Esophagus muscularis mucosa (tissue), 4 donors: ENCODE measurements around the gene HSBP1. TPM values are rescaled to one million over a fixed set of nuclear protein-coding genes. Genes with fewer than 3 reads are reported as not detected.

ENCODE experiments used
- DNase-seq: peaks from one replicate; pipeline ENCODE4 v3.0.0-alpha.2; 2017; ENCODE audit errors: extremely low spot score
- H3K27ac ChIP-seq, 4 donors: fragments of 200-600 bp; sonication (generic); replicated peaks in 1 of 4; 1 replicate in 3 of 4; 2 replicates in 1 of 4; pipeline ENCODE4 v1.5.1; 2016 to 2019; ENCODE audit warnings: mild to moderate bottlenecking in 1 of 4
- H3K27me3 ChIP-seq, 4 donors: fragments of 200-600 bp; sonication (generic); one replicate each; pipeline versions ENCODE4 v1.5.1 to v1.6.0; 2016 to 2019
- H3K36me3 ChIP-seq, 4 donors: fragments of 200-600 bp; sonication (generic); one replicate each; pipeline ENCODE4 v1.5.1; 2016 to 2019
- H3K4me1 ChIP-seq, 4 donors: fragments of 200-600 bp; sonication (generic); one replicate each; pipeline ENCODE4 v1.5.1; 2016 to 2019
- H3K4me3 ChIP-seq, 4 donors: fragments of 200-600 bp; sonication (generic); 1 replicate in 2 of 4; 2 replicates in 2 of 4; pipeline ENCODE4 v1.5.1; 2016 to 2019; ENCODE audit warnings: mild to moderate bottlenecking in 4 of 4, moderate library complexity in 1 of 4
- H3K9me3 ChIP-seq, 4 donors: fragments of 200-600 bp; sonication (generic); 1 replicate in 3 of 4; 2 replicates in 1 of 4; pipeline ENCODE4 v1.5.1; 2016 to 2019
- EP300 ChIP-seq: sonication (generic); formaldehyde crosslinking; IDR thresholded peaks from one replicate; pipeline ENCODE4 v1.6.1; 2017; ENCODE audit warnings: antibody characterized with exemption
- POLR2A ChIP-seq: fragments of 450-650 bp; IDR thresholded peaks from one replicate; pipeline ENCODE4 v1.6.1; 2017; ENCODE audit warnings: antibody characterized with exemption, moderate library complexity, mild to moderate bottlenecking, low read depth
- POLR2AphosphoS5 ChIP-seq, 2 donors: sonication (generic); formaldehyde crosslinking; IDR thresholded peaks; one replicate each; pipeline ENCODE4 v1.6.1; 2017; ENCODE audit warnings: antibody characterized with exemption in 2 of 2
- WGBS: methylation state at CpG from one replicate; pipeline ENCODE4 v1.1.5; 2018; 5-methylcytosine and 5-hydroxymethylcytosine counted together
- intact Hi-C: fragments of 100-400 bp; cut with DNase I; formaldehyde crosslinking; loops from one replicate; pipeline ENCODE4 v1.15.1; 2023
- total RNA-seq, 4 donors: library from RNA; depleted of rRNA; stranded (reverse); fragments of >200 nt; gene quantifications; one replicate each; pipeline versions ENCODE4 v1.1.0 to v1.2.1, GENCODE V29; 2016
- TF ChIP-seq, protein P1 (sequence below), 3 experiments: fragments of 200-600 bp in 2 of 3; fragments of 450-650 bp in 1 of 3; sonication (generic) in 2 of 3; IDR thresholded peaks; one replicate each; pipeline ENCODE4 v1.5.1; 2017 to 2019; ENCODE audit warnings: antibody characterized with exemption in 3 of 3, mild to moderate bottlenecking in 2 of 3, moderate library complexity in 1 of 3

HSBP1 gene
- total RNA-seq, 4 donors from 2014 or later, result 12.0 to 49.8 (median 26.4) TPM

DNA sequence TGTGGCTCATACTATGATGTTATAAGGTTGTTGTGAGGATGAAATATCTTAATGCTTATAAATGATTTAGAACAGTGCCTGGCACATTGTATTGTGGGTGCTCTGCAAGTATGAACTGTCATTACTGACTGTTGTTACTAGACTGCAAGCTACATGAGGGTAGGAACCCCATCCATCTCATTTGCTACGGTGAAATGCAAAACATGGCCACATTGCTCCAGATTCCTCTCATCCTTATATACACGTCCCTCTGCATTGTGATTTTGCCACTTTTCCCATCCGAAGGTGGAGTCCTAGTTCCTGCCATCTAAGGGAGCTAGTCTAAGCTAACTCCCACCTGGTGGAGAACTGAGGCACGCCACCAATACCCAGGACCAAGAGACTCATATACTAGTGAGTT lies 29.8 kb downstream of the HSBP1 start:
- Histone ChIP-seq H3K27ac (no peak overlapping the region), H3K4me3 (no peak overlapping the region), H3K27me3 (no peaks in the 10 kb centered on the region), H3K9me3 (no peaks in the 10 kb centered on the region), H3K36me3 (no peaks in the 10 kb centered on the region), H3K4me1 (peaks cover 0 to 7% (median 0%) of the 10 kb centered on the region in 4 donors)
- intact Hi-C loops, result no loop called here
- WGBS, result 84% methylated on average over 4 of the region's 4 CpGs
- DNase-seq, result no peak
- no peak for TF ChIP-seq EP300
- no peak for TF ChIP-seq POLR2AphosphoS5 (IDR thresholded peaks at IDR 0.05)
- TF ChIP-seq, protein P1, sequence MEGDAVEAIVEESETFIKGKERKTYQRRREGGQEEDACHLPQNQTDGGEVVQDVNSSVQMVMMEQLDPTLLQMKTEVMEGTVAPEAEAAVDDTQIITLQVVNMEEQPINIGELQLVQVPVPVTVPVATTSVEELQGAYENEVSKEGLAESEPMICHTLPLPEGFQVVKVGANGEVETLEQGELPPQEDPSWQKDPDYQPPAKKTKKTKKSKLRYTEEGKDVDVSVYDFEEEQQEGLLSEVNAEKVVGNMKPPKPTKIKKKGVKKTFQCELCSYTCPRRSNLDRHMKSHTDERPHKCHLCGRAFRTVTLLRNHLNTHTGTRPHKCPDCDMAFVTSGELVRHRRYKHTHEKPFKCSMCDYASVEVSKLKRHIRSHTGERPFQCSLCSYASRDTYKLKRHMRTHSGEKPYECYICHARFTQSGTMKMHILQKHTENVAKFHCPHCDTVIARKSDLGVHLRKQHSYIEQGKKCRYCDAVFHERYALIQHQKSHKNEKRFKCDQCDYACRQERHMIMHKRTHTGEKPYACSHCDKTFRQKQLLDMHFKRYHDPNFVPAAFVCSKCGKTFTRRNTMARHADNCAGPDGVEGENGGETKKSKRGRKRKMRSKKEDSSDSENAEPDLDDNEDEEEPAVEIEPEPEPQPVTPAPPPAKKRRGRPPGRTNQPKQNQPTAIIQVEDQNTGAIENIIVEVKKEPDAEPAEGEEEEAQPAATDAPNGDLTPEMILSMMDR (IDR thresholded peaks at IDR 0.05), result no peak
- TF ChIP-seq POLR2A, result no peak

DNA sequence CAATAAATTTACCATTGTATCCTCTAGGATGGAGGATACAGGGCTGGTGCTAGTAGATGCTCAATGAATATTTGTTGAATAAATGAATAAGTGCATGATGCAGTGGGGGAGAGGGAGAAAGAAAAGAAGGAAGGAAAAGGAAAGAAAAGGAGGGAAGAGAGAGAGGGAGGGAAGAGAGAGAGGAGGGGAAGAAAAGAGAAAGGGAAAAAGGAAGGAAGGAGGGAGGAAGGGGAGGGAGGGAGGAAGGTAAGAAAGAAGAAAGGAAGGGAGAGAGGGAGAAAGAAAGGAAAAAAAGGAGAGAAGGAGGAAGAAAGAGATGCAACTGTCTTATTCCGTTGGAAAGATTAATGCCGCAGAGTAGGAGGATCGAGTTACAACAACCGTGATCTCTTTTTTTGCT lies 30.4 kb downstream of the HSBP1 start:
- no peaks in the 10 kb centered on the region for H3K9me3 ChIP-seq
- 76% methylated on average over 4 of the region's 4 CpGs for WGBS
- H3K36me3 ChIP-seq, result no peaks in the 10 kb centered on the region
- H3K4me1 ChIP-seq, result peaks cover 0 to 7% (median 0%) of the 10 kb centered on the region in 4 donors
- no peaks in the 10 kb centered on the region for H3K27me3 ChIP-seq
- intact Hi-C loops, result no loop called here
- DNase-seq, result no peak
- TF ChIP-seq, protein P1 (IDR thresholded peaks at IDR 0.05), result no peak
- no peak for TF ChIP-seq POLR2A
- no peak for TF ChIP-seq EP300
- TF ChIP-seq POLR2AphosphoS5 (IDR thresholded peaks at IDR 0.05), result no peak
- no peak overlapping the region for H3K27ac ChIP-seq
- no peak overlapping the region for H3K4me3 ChIP-seq

DNA sequence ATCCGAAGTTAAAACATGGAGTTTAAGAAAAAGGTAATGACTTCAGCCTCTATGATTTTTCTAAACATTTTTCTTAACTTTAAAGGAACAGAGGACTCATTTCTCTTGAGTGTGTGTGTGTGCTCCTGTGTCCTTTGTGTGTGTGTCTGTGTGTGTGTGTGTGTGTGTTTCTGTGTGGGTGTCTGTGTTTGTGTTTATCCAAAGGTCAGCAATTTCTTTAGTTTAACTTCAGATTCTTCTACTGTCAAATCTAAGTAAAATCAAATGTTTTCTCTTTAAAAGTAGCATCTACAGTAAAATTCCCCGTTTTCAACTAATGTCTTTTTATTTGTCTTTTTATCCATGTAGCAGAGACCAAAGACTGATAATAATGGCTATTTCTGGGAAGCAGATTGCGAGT lies 31.8 kb downstream of the HSBP1 start:
- Histone ChIP-seq H3K9me3 (no peaks in the 10 kb centered on the region), H3K27ac (no peak overlapping the region), H3K36me3 (no peaks in the 10 kb centered on the region), H3K27me3 (no peaks in the 10 kb centered on the region), H3K4me1 (peaks cover 0 to 7% (median 0%) of the 10 kb centered on the region in 4 donors), H3K4me3 (no peak overlapping the region)
- 47% methylated on average over 3 of the region's 3 CpGs for WGBS
- intact Hi-C loops, result no loop called here
- TF ChIP-seq POLR2A (no peak), EP300 (no peak), POLR2AphosphoS5 (IDR thresholded peaks at IDR 0.05) (no peak)
- TF ChIP-seq, protein P1 (IDR thresholded peaks at IDR 0.05), result no peak
- no peak for DNase-seq

DNA sequence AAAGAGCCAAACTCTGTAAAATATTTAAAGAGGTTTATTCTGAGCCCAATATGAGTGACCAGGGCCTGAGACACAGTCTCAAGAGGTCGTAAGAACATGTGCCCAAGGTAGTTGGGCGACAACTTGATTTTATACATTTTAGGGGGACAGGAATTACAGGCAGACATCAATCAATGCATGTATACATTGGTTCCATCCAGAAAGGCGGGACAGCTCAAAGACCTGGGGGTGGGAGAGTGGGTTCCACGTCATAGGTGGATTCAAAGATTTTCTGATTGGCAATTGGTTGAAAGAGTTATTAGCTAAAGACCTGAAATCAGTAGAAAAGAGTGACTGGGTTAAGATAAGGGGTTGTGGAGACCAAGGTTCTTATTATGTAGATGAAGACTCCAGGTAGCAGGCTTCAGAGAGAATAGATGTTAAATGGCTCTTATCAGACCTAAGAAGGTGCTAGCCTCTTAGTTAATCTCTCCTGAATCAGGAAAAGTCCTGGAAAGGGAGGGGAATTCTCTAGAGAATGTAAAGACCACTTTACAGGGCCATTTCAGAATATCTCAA lies 32.4 kb downstream of the HSBP1 start:
- Histone ChIP-seq H3K4me1 (peaks cover 0 to 7% (median 0%) of the 10 kb centered on the region in 4 donors), H3K9me3 (no peaks in the 10 kb centered on the region), H3K4me3 (no peak overlapping the region), H3K27me3 (no peaks in the 10 kb centered on the region), H3K27ac (no peak overlapping the region), H3K36me3 (no peaks in the 10 kb centered on the region)
- DNase-seq, result no peak
- intact Hi-C loops, result no loop called here
- WGBS, result 94% methylated on average over 4 of the region's 4 CpGs
- TF ChIP-seq EP300 (no peak), POLR2AphosphoS5 (IDR thresholded peaks at IDR 0.05) (no peak), POLR2A (no peak)
- TF ChIP-seq, protein P1 (IDR thresholded peaks at IDR 0.05), result no peak

DNA sequence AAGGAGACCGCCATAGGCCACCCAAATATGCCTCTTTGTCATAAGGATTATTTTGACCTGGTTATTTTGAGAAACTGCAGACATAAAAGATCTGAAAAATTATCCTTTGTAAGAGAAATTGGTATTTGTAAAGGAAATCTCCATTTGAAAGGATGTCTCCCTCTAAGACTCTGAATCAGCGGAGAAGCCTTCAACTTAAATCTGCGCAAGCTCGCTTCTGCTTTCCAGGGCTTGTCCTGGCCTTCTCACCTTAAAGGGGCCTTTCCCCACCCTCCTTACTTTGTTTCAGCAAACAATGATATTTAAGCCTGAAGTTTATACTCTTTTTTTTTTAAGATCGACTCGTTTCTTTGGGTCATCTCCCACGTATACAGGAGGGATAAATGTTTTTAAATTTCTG lies 34.5 kb downstream of the HSBP1 start:
- TF ChIP-seq POLR2A, result no peak
- TF ChIP-seq POLR2AphosphoS5 (IDR thresholded peaks at IDR 0.05), result no peak
- TF ChIP-seq, protein P1 (IDR thresholded peaks at IDR 0.05), result no peak
- no peak for TF ChIP-seq EP300
- H3K9me3 ChIP-seq, result no peaks in the 10 kb centered on the region
- WGBS, result 75% methylated on average over 7 of the region's 7 CpGs
- no peak for DNase-seq
- H3K27me3 ChIP-seq, result no peaks in the 10 kb centered on the region
- no peaks in the 10 kb centered on the region for H3K36me3 ChIP-seq
- intact Hi-C loops, result no loop called here
- H3K4me3 ChIP-seq, result no peak overlapping the region
- no peak overlapping the region for H3K27ac ChIP-seq
- no peaks in the 10 kb centered on the region for H3K4me1 ChIP-seq
